Right lobe of liver (tissue), 4 donors: ENCODE data around the gene LZTFL1.

Source experiments
- CTCF ChIP-seq, 4 donors: fragments of 200-600 bp in 3 of 4; fragments of 450-650 bp in 1 of 4; IDR thresholded peaks; one replicate each; pipeline versions ENCODE4 v1.5.1 to v1.8.0; 2016 to 2022; ENCODE audit warnings: antibody characterized with exemption in 4 of 4, mild to moderate bottlenecking in 2 of 4
- POLR2A ChIP-seq: fragments of 450-650 bp; IDR thresholded peaks from one replicate; pipeline ENCODE4 v1.6.1; 2017; ENCODE audit warnings: antibody characterized with exemption, mild to moderate bottlenecking
- donor health status: DM: no; HTN: no; CAD: no.
- donor health status: DM: no; HTN: no; CAD: no.
- donor health status: DM: no; HTN: yes; CAD: no.

DNA sequence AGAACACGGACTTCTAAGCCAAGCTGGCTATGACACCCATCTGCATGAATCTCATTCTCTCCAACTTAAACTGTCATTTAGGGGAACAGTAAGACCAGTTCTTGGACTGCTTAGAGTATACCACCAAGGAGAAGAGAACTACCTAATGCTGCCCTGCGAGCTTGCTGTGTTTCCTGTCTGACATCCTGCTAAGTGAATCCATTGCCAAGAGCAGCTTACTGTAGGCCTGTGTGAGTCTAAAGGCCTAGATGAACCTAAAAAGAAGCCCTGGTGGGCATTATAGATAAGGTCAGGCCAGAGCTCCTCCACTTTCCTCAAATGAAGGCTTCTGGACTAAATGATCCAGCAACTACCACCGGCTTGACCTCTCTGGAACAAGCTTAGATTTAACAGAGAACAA, 15.0 kb downstream of the LZTFL1 start:
- TF ChIP-seq CTCF (IDR thresholded peaks at IDR 0.05) (no peak), POLR2A (no peak)
